Thyroid gland (tissue), 4 donors: ENCODE results near the gene PLEKHM3. TPM values are rescaled to one million over a fixed set of nuclear protein-coding genes. Genes with fewer than 3 reads are reported as not detected.
A peak's percentile ranks its signal among the peaks of the same experiment; 100 is the strongest.

Experiments
- DNase-seq, 2 donors: peaks; one replicate each; pipeline ENCODE4 v3.0.0-alpha.2; 2019
- H3K27ac ChIP-seq, 3 donors: fragments of 200-600 bp; sonication (generic); 1 replicate in 2 of 3; 2 replicates in 1 of 3; pipeline ENCODE4 v1.5.1; 2016 to 2019; ENCODE audit warnings: mild to moderate bottlenecking in 1 of 3, moderate library complexity in 1 of 3
- H3K27me3 ChIP-seq: fragments of 200-600 bp; sonication (generic); one replicate; pipeline ENCODE4 v1.5.1; 2019
- H3K36me3 ChIP-seq, 2 donors: fragments of 200-600 bp; sonication (generic); one replicate each; pipeline ENCODE4 v1.5.1; 2016 to 2019
- H3K4me1 ChIP-seq, 2 donors: fragments of 200-600 bp; sonication (generic); one replicate each; pipeline ENCODE4 v1.5.1; 2017 to 2019
- H3K4me3 ChIP-seq, 3 donors: fragments of 200-600 bp; sonication (generic); replicated peaks in 1 of 3; 1 replicate in 2 of 3; 2 replicates in 1 of 3; pipeline ENCODE4 v1.5.1; 2016; ENCODE audit warnings: mild to moderate bottlenecking in 1 of 3
- H3K9me3 ChIP-seq: fragments of 200-600 bp; sonication (generic); one replicate; pipeline ENCODE4 v1.5.1; 2017
- CTCF ChIP-seq, 6 experiments: fragments of 200-600 bp in 3 of 6; fragments of 450-650 bp in 3 of 6; sonication (generic) in 3 of 6; IDR thresholded peaks; one replicate each; pipeline ENCODE4 v1.5.1; 2016 to 2019; ENCODE audit warnings: antibody characterized with exemption in 6 of 6, mild to moderate bottlenecking in 2 of 6, inconsistent platforms in 1 of 6, moderate library complexity in 1 of 6
- POLR2A ChIP-seq, 2 donors: fragments of 450-650 bp; IDR thresholded peaks; one replicate each; pipeline ENCODE4 v1.6.1; 2017; ENCODE audit warnings: antibody characterized with exemption in 2 of 2, mild to moderate bottlenecking in 2 of 2, moderate library complexity in 1 of 2
- WGBS, 2 donors: methylation state at CpG; one replicate each; pipeline ENCODE4 v1.1.5; 2017; 5-methylcytosine and 5-hydroxymethylcytosine counted together
- intact Hi-C: fragments of 100-400 bp; cut with DNase I; formaldehyde crosslinking; loops from one replicate; pipeline ENCODE4 v1.15.1; 2023
- total RNA-seq, 4 donors: library from RNA; depleted of rRNA; stranded (reverse); fragments of >200 nt; gene quantifications; one replicate each; pipeline ENCODE4 v1.2.3, GENCODE V29; 2016

PLEKHM3 gene
- total RNA-seq, 4 donors from 2014 or later = 42.2 to 53.0 (median 44.5) TPM

- Histone ChIP-seq H3K9me3 (no peaks in the 10 kb centered on the region), H3K27me3 (no peaks in the 10 kb centered on the region), H3K4me1 (no peaks in the 10 kb centered on the region), H3K36me3 (no peaks in the 10 kb centered on the region), H3K27ac (no peak overlapping the region), H3K4me3 (no peak overlapping the region)
- no peak for DNase-seq
- intact Hi-C loops = no loop called here
- 83 to 91% methylated on average over 4 of the region's 4 CpGs for WGBS, 2 donors
- TF ChIP-seq POLR2A (IDR thresholded peaks at IDR 0.05) (no peak), CTCF (IDR thresholded peaks at IDR 0.05) (no peak)
These were observed 40.7 kb upstream of the PLEKHM3 start for GRCh38 chr2:208066016-208066415.

- no peaks in the 10 kb centered on the region for H3K9me3 ChIP-seq
- H3K36me3 ChIP-seq = no peaks in the 10 kb centered on the region
- DNase-seq = no peak
- intact Hi-C loops = no loop called here
- no peaks in the 10 kb centered on the region for H3K4me1 ChIP-seq
- no peaks in the 10 kb centered on the region for H3K27me3 ChIP-seq
- TF ChIP-seq CTCF (IDR thresholded peaks at IDR 0.05) = no peak
- TF ChIP-seq POLR2A (IDR thresholded peaks at IDR 0.05) = no peak
- H3K27ac ChIP-seq = no peak overlapping the region
- WGBS, 2 donors = 76 to 85% methylated on average over 5 of the region's 5 CpGs
- no peak overlapping the region for H3K4me3 ChIP-seq
These were observed 40.1 kb upstream of the PLEKHM3 start for GRCh38 chr2:208065476-208065875.

GRCh38 chr2:208064220-208064961 lies 39.1 kb upstream of the PLEKHM3 start:
- H3K4me3 ChIP-seq = no peak overlapping the region
- H3K9me3 ChIP-seq = no peaks in the 10 kb centered on the region
- TF ChIP-seq POLR2A (IDR thresholded peaks at IDR 0.05) = no peak
- TF ChIP-seq CTCF (IDR thresholded peaks at IDR 0.05) = no peak
- WGBS, 2 donors = 69 to 72% methylated on average over 8 of the region's 8 CpGs
- no peaks in the 10 kb centered on the region for H3K36me3 ChIP-seq
- no peak for DNase-seq
- no peaks in the 10 kb centered on the region for H3K4me1 ChIP-seq
- intact Hi-C loops = no loop called here
- H3K27me3 ChIP-seq = no peaks in the 10 kb centered on the region
- no peak overlapping the region for H3K27ac ChIP-seq

- no peak for TF ChIP-seq POLR2A (IDR thresholded peaks at IDR 0.05)
- TF ChIP-seq CTCF (IDR thresholded peaks at IDR 0.05) = no peak
These were observed 37.6 kb upstream of the PLEKHM3 start for GRCh38 chr2:208062961-208063360.

GRCh38 chr2:208062113-208062512 lies 36.8 kb upstream of the PLEKHM3 start:
- Histone ChIP-seq H3K27ac (no peak overlapping the region), H3K4me3 (no peak overlapping the region), H3K36me3 (no peaks in the 10 kb centered on the region), H3K27me3 (no peaks in the 10 kb centered on the region), H3K9me3 (no peaks in the 10 kb centered on the region), H3K4me1 (no peaks in the 10 kb centered on the region)
- no peak for DNase-seq
- WGBS, 2 donors = 58 to 67% methylated on average over 4 of the region's 4 CpGs
- intact Hi-C loops = no loop called here
- TF ChIP-seq POLR2A (IDR thresholded peaks at IDR 0.05) (no peak), CTCF (IDR thresholded peaks at IDR 0.05) (peak in 4 of 6 experiments; percentile 9 to 32 (median 26))

More at GRCh38 chr2:208062961-208063360, 37.6 kb upstream of the PLEKHM3 start:
- Histone ChIP-seq H3K4me3 (no peak overlapping the region), H3K36me3 (no peaks in the 10 kb centered on the region), H3K27ac (no peak overlapping the region), H3K27me3 (no peaks in the 10 kb centered on the region), H3K9me3 (no peaks in the 10 kb centered on the region), H3K4me1 (no peaks in the 10 kb centered on the region)
- WGBS, 2 donors = 80 to 81% methylated on average over 2 of the region's 2 CpGs
- intact Hi-C loops = no loop called here
- DNase-seq = no peak
